Activated T-helper 1 cell treated with anti-CD3 and anti-CD28 coated beads, Interleukin-12 subunit alpha, Interleukin-12 subunit beta, Interleukin-2, Interleukin-4 antibody, amounts not matched to agents 30 ng/mL and 10 ng/mL and 1 ng/mL, durations not matched to agents 14 hours and 24 hours and 36 hours (primary cell): ENCODE data around the gene DBP. TPM values are rescaled to one million over a fixed set of nuclear protein-coding genes. Genes with fewer than 3 reads are reported as not detected.

Experiments used
- DNase-seq: peaks from one replicate; pipeline ENCODE4 v3.0.0; 2021; ENCODE audit warnings: low spot score
- H3K27ac Mint-ChIP-seq: one replicate; pipeline ENCODE4 v1.8.0; 2021; ENCODE audit warnings: mild to moderate bottlenecking, mixed read lengths
- H3K27me3 Mint-ChIP-seq: one replicate; pipeline ENCODE4 v1.8.0; 2022; ENCODE audit warnings: mild to moderate bottlenecking, moderate library complexity, mixed read lengths; ENCODE audit not compliant: insufficient read depth
- H3K36me3 Mint-ChIP-seq: one replicate; pipeline ENCODE4 v1.8.0; 2021; ENCODE audit warnings: low read depth, mixed read lengths
- H3K4me1 Mint-ChIP-seq: one replicate; pipeline ENCODE4 v1.8.0; 2021; ENCODE audit warnings: low read depth, mixed read lengths
- H3K4me3 Mint-ChIP-seq: one replicate; pipeline ENCODE4 v1.8.0; 2021; ENCODE audit warnings: mild to moderate bottlenecking, moderate library complexity, mixed read lengths
- H3K9me3 Mint-ChIP-seq: one replicate; pipeline ENCODE4 v1.8.0; 2021; ENCODE audit warnings: mixed read lengths
- intact Hi-C: fragments of 100-400 bp; cut with micrococcal nuclease; formaldehyde crosslinking; loops from one replicate; pipeline ENCODE4 v1.15.1; 2024
- total RNA-seq: library from RNA; stranded (reverse); gene quantifications from 2 replicates; pipeline ENCODE4 v1.2.3, GENCODE V29; 2022

The DBP gene
- total RNA-seq, 1 donor from 2014 or later = 9.1 TPM

DNA sequence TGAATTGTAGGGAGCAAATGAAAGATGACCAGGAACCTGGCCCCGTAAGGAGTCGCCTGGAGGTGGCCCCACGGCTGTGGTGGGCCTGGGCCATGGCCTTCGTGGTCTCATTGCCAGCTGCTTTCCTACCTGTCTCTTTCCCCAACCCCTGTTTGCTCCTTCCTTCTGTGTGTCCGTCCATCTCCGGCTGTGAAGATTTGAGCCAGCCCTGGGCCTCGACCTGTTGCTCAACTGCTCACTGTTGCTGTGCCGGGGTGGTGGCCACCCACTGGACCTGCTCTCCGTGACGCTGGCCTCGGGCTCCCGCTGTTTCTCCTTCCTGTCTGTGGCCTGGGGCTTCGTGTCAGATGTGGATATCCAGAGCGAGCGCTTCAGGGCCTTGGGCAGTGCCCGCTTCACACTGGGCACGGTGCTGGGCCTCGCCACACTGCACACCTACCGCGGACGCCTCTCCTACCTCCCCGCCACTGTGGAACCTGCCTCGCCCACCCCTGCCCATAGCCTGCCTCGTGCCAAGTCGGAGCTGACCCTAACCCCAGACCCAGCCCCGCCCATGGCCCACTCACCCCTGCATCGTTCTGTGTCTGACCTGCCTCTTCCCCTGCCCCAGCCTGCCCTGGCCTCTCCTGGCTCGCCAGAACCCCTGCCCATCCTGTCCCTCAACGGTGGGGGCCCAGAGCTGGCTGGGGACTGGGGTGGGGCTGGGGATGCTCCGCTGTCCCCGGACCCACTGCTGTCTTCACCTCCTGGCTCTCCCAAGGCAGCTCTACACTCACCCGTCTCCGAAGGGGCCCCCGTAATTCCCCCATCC is 8.5 kb downstream of the DBP start:
- H3K27ac Mint-ChIP-seq = no peak overlapping the region
- peaks cover 16% of the 10 kb centered on the region for H3K4me1 Mint-ChIP-seq
- H3K4me3 Mint-ChIP-seq = no peak overlapping the region
- DNase-seq = no peak
- no peaks in the 10 kb centered on the region for H3K27me3 Mint-ChIP-seq
- H3K36me3 Mint-ChIP-seq = peaks cover 15% of the 10 kb centered on the region
- H3K9me3 Mint-ChIP-seq = no peaks in the 10 kb centered on the region
- intact Hi-C loops = no loop called here

DNA sequence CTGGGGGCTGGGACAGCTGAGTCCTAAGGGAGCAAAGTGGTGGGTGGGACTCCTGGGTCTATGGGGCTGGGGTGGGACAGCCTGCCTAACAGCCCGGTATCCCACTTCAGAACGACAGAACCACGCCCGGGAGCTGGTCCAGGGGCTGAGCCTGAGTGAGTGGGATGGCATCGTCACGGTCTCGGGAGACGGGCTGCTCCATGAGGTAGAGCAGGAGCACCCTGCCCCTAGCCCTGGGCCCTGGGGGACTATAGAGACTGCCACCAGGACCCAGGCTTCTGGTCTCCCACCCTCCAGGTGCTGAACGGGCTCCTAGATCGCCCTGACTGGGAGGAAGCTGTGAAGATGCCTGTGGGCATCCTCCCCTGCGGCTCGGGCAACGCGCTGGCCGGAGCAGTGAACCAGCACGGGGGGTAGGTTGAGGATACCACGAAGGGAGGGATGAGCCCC is 9.3 kb downstream of the DBP start:
- no peaks in the 10 kb centered on the region for H3K9me3 Mint-ChIP-seq
- DNase-seq = no peak
- no peak overlapping the region for H3K4me3 Mint-ChIP-seq
- H3K4me1 Mint-ChIP-seq = peaks cover 23% of the 10 kb centered on the region
- no peaks in the 10 kb centered on the region for H3K27me3 Mint-ChIP-seq
- H3K27ac Mint-ChIP-seq = no peak overlapping the region
- peaks cover 20% of the 10 kb centered on the region for H3K36me3 Mint-ChIP-seq
- intact Hi-C loops = no loop called here

GRCh38 chr19:48627201-48627864 is 9.8 kb downstream of the DBP start:
- H3K27ac Mint-ChIP-seq = peak overlapping the region; percentile 48
- no peaks in the 10 kb centered on the region for H3K27me3 Mint-ChIP-seq
- H3K4me3 Mint-ChIP-seq = no peak overlapping the region
- H3K9me3 Mint-ChIP-seq = no peaks in the 10 kb centered on the region
- DNase-seq = no peak
- peaks cover 20% of the 10 kb centered on the region for H3K36me3 Mint-ChIP-seq
- intact Hi-C loops = no loop called here
- peaks cover 26% of the 10 kb centered on the region for H3K4me1 Mint-ChIP-seq

GRCh38 chr19:48625891-48626327 is 11.3 kb downstream of the DBP start:
- no peak for DNase-seq
- Mint-ChIP-seq H3K4me3 (no peak overlapping the region), H3K4me1 (peaks cover 28% of the 10 kb centered on the region), H3K9me3 (no peaks in the 10 kb centered on the region), H3K27me3 (no peaks in the 10 kb centered on the region), H3K36me3 (peaks cover 27% of the 10 kb centered on the region), H3K27ac (no peak overlapping the region)
- intact Hi-C loops = loop anchor here (2.0 kb wide), 1 partner anchor 35 kb away; no protein-coding TSS in a partner anchor

- intact Hi-C loops = loop anchor here (1.0 to 5.0 kb wide), 3 partner anchors 9 to 1017 kb away; partner anchors contain the start of genes RRAS and SCAF1
- Mint-ChIP-seq H3K36me3 (peaks cover 25% of the 10 kb centered on the region), H3K27me3 (no peaks in the 10 kb centered on the region), H3K9me3 (no peaks in the 10 kb centered on the region), H3K4me1 (peaks cover 32% of the 10 kb centered on the region), H3K4me3 (peak overlapping the region; percentile 83), H3K27ac (peak overlapping the region; percentile 94)
- DNase-seq = no peak
Observed at GRCh38 chr19:48624791-48625723, 12.1 kb downstream of the DBP start.

GRCh38 chr19:48624067-48624594 is 13.0 kb downstream of the DBP start:
- no peaks in the 10 kb centered on the region for H3K27me3 Mint-ChIP-seq
- H3K4me1 Mint-ChIP-seq = peaks cover 39% of the 10 kb centered on the region

GRCh38 chr19:48623556-48624066 is 13.6 kb downstream of the DBP start:
- Mint-ChIP-seq H3K4me1 (peaks cover 41% of the 10 kb centered on the region), H3K27ac (peak overlapping the region; percentile 94), H3K27me3 (no peaks in the 10 kb centered on the region), H3K4me3 (peak overlapping the region; percentile 83), H3K9me3 (no peaks in the 10 kb centered on the region), H3K36me3 (peaks cover 30% of the 10 kb centered on the region)
- intact Hi-C loops = loop anchor here (1.0 to 5.0 kb wide), 3 partner anchors 11 to 1019 kb away; partner anchors contain the start of genes RRAS and SCAF1
- no peak for DNase-seq

More at GRCh38 chr19:48624067-48624594, 13.0 kb downstream of the DBP start:
- H3K27ac Mint-ChIP-seq = peak overlapping the region; percentile 94
- no peaks in the 10 kb centered on the region for H3K9me3 Mint-ChIP-seq
- peaks cover 27% of the 10 kb centered on the region for H3K36me3 Mint-ChIP-seq
- peak; percentile 97 for DNase-seq
- intact Hi-C loops = loop anchor here (1.0 to 5.0 kb wide), 3 partner anchors 10 to 1018 kb away; partner anchors contain the start of genes RRAS and SCAF1
- H3K4me3 Mint-ChIP-seq = peak overlapping the region; percentile 83

- peaks cover 51% of the 10 kb centered on the region for H3K4me1 Mint-ChIP-seq
- no peaks in the 10 kb centered on the region for H3K9me3 Mint-ChIP-seq
- DNase-seq = no peak
- no peaks in the 10 kb centered on the region for H3K27me3 Mint-ChIP-seq
- H3K27ac Mint-ChIP-seq = peak overlapping the region; percentile 100
- peaks cover 59% of the 10 kb centered on the region for H3K36me3 Mint-ChIP-seq
- H3K4me3 Mint-ChIP-seq = peak overlapping the region; percentile 99
- intact Hi-C loops = loop anchor here (1.0 to 5.0 kb wide), 7 partner anchors 17 to 1022 kb away; partner anchors contain the start of genes CYTH2, DBP, GRWD1 and RRAS
Observed at GRCh38 chr19:48619692-48620585, 17.2 kb downstream of the DBP start.

DNA sequence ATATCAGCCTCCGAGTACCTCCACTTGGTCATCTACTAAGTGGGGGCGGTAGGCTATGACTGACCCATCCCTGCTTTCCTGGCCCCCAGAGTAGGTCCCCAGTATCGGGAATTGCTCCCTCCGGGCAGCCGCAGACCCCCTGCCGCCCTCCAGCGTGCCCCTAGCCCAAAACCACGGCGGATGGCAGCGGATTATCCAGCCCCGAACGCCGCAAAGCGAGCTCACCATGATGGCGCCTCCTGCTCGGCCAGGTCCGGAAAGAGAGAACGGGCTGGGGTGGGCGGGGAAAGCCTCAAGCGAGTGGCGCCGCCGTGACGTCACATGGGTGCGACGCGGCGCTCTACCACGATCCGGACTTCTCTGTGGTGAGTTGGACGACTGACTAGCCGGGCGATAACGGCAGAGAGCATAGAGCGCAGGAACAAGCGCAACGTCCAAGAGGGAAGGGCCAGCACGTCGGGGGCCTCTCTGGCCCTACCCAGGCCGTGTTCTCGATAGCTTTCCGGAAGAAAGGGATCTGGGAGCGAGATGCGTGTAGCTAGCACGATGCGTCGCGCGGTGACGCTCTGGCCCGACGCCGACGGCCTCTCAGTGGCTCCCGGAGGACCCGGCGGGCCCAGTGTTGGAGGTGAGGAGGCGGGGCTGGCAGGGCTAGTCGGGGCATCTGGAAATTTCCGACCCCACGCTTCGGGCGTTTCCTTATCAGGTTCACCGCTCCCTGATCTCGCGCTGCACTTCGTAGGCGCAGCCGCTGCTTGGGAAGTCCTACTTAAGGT is 18.1 kb downstream of the DBP start, which contains the start of the genes RPL18 and SPHK2:
Gene RPL18 (minus strand): TSS at position 263 of the 776 bp plus-strand sequence. CDS start 35 bp downstream, at position 228.
Gene SPHK2 (plus strand): TSS at position 591 of the 776 bp plus-strand sequence. CDS start 1,009 bp downstream, outside the sequence.
- DNase-seq = peak; percentile 94
- Mint-ChIP-seq H3K4me3 (peak within 1 kb of the TSS; percentile 99), H3K4me1 (peaks cover 50% of the 10 kb centered on the region), H3K27ac (peak within 1 kb of the TSS; percentile 100), H3K36me3 (peaks cover 59% of the 10 kb centered on the region), H3K9me3 (no peaks in the 10 kb centered on the region), H3K27me3 (no peaks in the 10 kb centered on the region)
- intact Hi-C loops = loop anchor here (1.0 kb wide), 6 partner anchors 18 to 256 kb away; partner anchors contain the start of genes CYTH2, DBP, GRWD1 and TMEM143

DNA sequence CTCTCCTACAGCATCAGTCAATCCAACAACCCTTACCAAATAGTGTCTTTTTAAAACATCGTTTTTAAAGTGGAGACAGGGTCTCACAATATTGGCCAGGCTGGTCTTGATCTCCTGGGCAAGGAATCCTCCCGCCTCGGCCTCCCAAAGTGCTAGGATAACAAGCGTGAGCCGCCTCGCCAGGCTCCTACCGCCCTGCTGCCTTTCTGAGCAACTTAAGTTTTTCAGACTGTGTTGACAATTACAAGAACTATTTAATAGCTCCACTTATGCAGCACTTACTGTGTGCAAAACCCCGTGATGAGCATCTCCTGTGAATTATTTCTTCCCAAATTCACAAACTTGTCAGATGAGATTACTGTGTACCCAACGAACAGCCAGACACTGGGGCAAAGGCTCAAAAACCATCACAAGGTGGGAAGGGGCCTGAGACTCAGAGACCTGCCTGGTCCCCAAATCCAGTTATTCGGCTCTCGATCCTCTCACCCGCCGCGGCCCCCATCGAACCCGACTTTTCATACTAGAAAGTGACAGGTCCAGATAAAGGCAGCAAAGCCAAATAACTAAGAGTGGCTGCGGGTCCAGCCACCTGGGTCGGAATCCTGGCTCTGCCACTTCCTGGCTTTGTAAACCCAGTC is 18.8 kb downstream of the DBP start:
- H3K4me3 Mint-ChIP-seq = peak overlapping the region; percentile 99
- peak overlapping the region; percentile 100 for H3K27ac Mint-ChIP-seq
- H3K9me3 Mint-ChIP-seq = no peaks in the 10 kb centered on the region
- peaks cover 56% of the 10 kb centered on the region for H3K36me3 Mint-ChIP-seq
- no peak for DNase-seq
- intact Hi-C loops = no loop called here
- H3K4me1 Mint-ChIP-seq = peaks cover 43% of the 10 kb centered on the region
- no peaks in the 10 kb centered on the region for H3K27me3 Mint-ChIP-seq
